Measurements from ENCODE around the gene AMPD3. TPM values are rescaled to one million over a fixed set of nuclear protein-coding genes. Genes with fewer than 3 reads are reported as not detected.

AMPD3 gene
- total and polyA plus RNA-seq, 10 donors: 9.3 to 54.7 (median 25.2) TPM

GRCh38 chr11:10484461-10485180, 29.6 kb downstream of the AMPD3 start:
- 88 to 93% (median 92%) methylated on average over 16 of the region's 16 CpGs for WGBS, 5 donors
- Histone ChIP-seq H3K4me3 (no peak overlapping the region), H3K27ac (no peak overlapping the region), H3K4me1 (peaks cover under 1 to 20% (median 15%) of the 10 kb centered on the region in 6 donors), H3K27me3 (replicated peaks in 1 of 7) (no peaks in the 10 kb centered on the region), H3K9me3 (no peaks in the 10 kb centered on the region), H3K36me3 (peaks cover 0 to 100% (median 56%) of the 10 kb centered on the region in 6 donors)
- intact Hi-C loops (cut with DNase I; ENCODE audit: low total_unique reads): no loop called here
- no peak for DNase-seq
- TF ChIP-seq POLR2A (IDR thresholded peaks at IDR 0.05) (no peak), POLR2AphosphoS5 (IDR thresholded peaks at IDR 0.05) (no peak)
- TF ChIP-seq, protein P1, sequence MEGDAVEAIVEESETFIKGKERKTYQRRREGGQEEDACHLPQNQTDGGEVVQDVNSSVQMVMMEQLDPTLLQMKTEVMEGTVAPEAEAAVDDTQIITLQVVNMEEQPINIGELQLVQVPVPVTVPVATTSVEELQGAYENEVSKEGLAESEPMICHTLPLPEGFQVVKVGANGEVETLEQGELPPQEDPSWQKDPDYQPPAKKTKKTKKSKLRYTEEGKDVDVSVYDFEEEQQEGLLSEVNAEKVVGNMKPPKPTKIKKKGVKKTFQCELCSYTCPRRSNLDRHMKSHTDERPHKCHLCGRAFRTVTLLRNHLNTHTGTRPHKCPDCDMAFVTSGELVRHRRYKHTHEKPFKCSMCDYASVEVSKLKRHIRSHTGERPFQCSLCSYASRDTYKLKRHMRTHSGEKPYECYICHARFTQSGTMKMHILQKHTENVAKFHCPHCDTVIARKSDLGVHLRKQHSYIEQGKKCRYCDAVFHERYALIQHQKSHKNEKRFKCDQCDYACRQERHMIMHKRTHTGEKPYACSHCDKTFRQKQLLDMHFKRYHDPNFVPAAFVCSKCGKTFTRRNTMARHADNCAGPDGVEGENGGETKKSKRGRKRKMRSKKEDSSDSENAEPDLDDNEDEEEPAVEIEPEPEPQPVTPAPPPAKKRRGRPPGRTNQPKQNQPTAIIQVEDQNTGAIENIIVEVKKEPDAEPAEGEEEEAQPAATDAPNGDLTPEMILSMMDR (IDR thresholded peaks at IDR 0.05 in 8 of 11, conservative IDR thresholded peaks at IDR 0.05 in 3 of 11): no peak

GRCh38 chr11:10485646-10486045, 30.6 kb downstream of the AMPD3 start:
- peaks cover 0 to 100% (median 51%) of the 10 kb centered on the region in 6 donors for H3K36me3 ChIP-seq
- H3K9me3 ChIP-seq: no peaks in the 10 kb centered on the region
- no peaks in the 10 kb centered on the region for H3K27me3 ChIP-seq (replicated peaks in 1 of 7)
- H3K4me1 ChIP-seq: peaks cover 7 to 30% (median 25%) of the 10 kb centered on the region in 6 donors
- peak overlapping the region in 1 of 8 donors; percentile 22 for H3K27ac ChIP-seq
- WGBS, 5 donors: 45 to 100% (median 48%) methylated on average over 1 to 2 of the region's 2 CpGs
- TF ChIP-seq POLR2AphosphoS5 (IDR thresholded peaks at IDR 0.05) (no peak), POLR2A (IDR thresholded peaks at IDR 0.05) (no peak)
- TF ChIP-seq, protein P1 (IDR thresholded peaks at IDR 0.05 in 8 of 11, conservative IDR thresholded peaks at IDR 0.05 in 3 of 11): no peak
- no peak overlapping the region for H3K4me3 ChIP-seq
- intact Hi-C loops (cut with DNase I; ENCODE audit: low total_unique reads): no loop called here
- DNase-seq: no peak

DNA sequence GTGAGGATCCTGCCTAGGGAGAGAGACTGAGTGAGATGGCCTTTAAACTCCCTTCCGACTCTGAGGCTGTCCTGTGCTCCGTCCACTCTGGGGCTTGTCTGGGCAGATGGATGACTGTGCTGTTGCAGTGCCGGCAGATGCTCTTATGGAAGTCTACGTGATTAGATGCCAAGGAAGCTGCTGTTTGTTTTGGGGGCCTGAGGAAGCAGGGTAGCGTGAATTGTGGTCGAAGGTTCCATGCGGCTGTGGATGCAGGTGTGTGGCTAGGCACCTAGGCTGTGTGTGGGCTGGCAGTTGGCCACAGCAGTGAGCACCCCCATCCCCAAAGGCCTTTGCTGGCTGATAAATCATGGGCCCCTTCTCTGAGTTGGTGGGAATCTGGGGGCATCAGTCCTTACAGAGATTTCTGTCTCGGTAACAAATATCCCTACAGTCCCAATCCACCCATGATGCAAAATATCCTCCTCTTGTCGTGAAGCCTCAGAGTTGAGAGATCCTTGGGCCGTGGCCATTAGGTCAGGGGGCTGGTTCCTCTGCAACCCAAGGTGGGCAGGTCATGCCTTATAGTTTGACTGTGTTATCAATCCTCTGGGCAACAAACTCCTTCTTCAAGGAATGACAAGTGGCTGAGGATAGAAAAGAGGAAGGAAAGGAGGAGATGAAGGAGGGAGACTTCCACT, 31.2 kb downstream of the AMPD3 start:
- Histone ChIP-seq H3K4me3 (no peak overlapping the region), H3K36me3 (peaks cover 0 to 100% (median 50%) of the 10 kb centered on the region in 6 donors), H3K4me1 (peaks cover 7 to 37% (median 32%) of the 10 kb centered on the region in 6 donors), H3K9me3 (no peaks in the 10 kb centered on the region), H3K27ac (peak overlapping the region in 2 of 8 donors; percentile 10 to 22), H3K27me3 (replicated peaks in 1 of 7) (no peaks in the 10 kb centered on the region)
- TF ChIP-seq POLR2AphosphoS5 (IDR thresholded peaks at IDR 0.05) (no peak), POLR2A (IDR thresholded peaks at IDR 0.05) (no peak)
- TF ChIP-seq, protein P1 (IDR thresholded peaks at IDR 0.05 in 8 of 11, conservative IDR thresholded peaks at IDR 0.05 in 3 of 11): no peak
- 85 to 92% (median 88%) methylated on average over 9 to 10 of the region's 10 CpGs for WGBS, 5 donors
- intact Hi-C loops (cut with DNase I; ENCODE audit: low total_unique reads): no loop called here
- DNase-seq: no peak
